CD4-positive, alpha-beta memory T cell (primary cell): ENCODE data around the gene NPHP4. TPM values are rescaled to one million over a fixed set of nuclear protein-coding genes. Genes with fewer than 3 reads are reported as not detected.
"Not testable (repeated sequence)": the region's sequence is repeated elsewhere in the genome, so short reads cannot be mapped to it uniquely, and the experiment has no call there.

Source experiments
- CTCF ChIA-PET: fragments of 350-600 bp; sonication (Branson Sonifier 250); formaldehyde crosslinking; loops from one replicate; lab custom pipeline; 2021; ENCODE audit warnings: inconsistent platforms; ENCODE audit not compliant: partially characterized antibody; lab: Charles Lee
- POLR2A ChIA-PET: fragments of 350-600 bp; sonication (Branson Sonifier 250); formaldehyde crosslinking; loops from one replicate; lab custom pipeline; 2021; ENCODE audit not compliant: partially characterized antibody; lab: Charles Lee
- DNase-seq, 5 donors: peaks; one replicate each; pipeline versions ENCODE4 v3.0.0 to v3.0.0-alpha.2; 2020 to 2022; ENCODE audit warnings: mixed read lengths in 1 of 5
- H3K27ac ChIP-seq: one replicate; pipeline ENCODE4 v1.7.0; 2013; ENCODE audit warnings: low read depth, low read length
- H3K27me3 ChIP-seq: 2 replicates; pipeline ENCODE4 v1.7.0; 2013; ENCODE audit warnings: mild to moderate bottlenecking, low read length, moderate library complexity; ENCODE audit not compliant: insufficient read depth
- H3K36me3 ChIP-seq: 2 replicates; pipeline ENCODE4 v1.7.0; 2013; ENCODE audit warnings: mild to moderate bottlenecking, low read length, moderate library complexity; ENCODE audit not compliant: insufficient read depth
- H3K4me1 ChIP-seq: 2 replicates; pipeline ENCODE4 v1.7.0; 2013; ENCODE audit warnings: mild to moderate bottlenecking, low read length, moderate library complexity; ENCODE audit not compliant: insufficient read depth
- H3K4me3 ChIP-seq, 2 donors: one replicate each; pipeline ENCODE4 v1.7.0; 2013; ENCODE audit warnings: low read length in 2 of 2, mild to moderate bottlenecking in 1 of 2
- H3K9me3 ChIP-seq, 2 donors: one replicate each; pipeline ENCODE4 v1.7.0; 2013; ENCODE audit warnings: low read length in 2 of 2, control low read depth in 1 of 2; ENCODE audit not compliant: control insufficient read depth in 1 of 2
- H3K27ac Mint-ChIP-seq, 7 donors: one replicate each; pipeline ENCODE4 v1.8.0; 2020 to 2021; ENCODE audit warnings: mixed read lengths in 7 of 7, mild to moderate bottlenecking in 6 of 7, inconsistent platforms in 3 of 7, moderate library complexity in 3 of 7
- H3K27me3 Mint-ChIP-seq, 2 donors: one replicate each; pipeline ENCODE4 v1.8.0; 2020 to 2021; ENCODE audit warnings: mixed read lengths in 2 of 2
- H3K36me3 Mint-ChIP-seq, 2 donors: one replicate each; pipeline ENCODE4 v1.8.0; 2020 to 2021; ENCODE audit warnings: mixed read lengths in 2 of 2, inconsistent platforms in 1 of 2, mild to moderate bottlenecking in 1 of 2
- H3K4me1 Mint-ChIP-seq, 4 donors: one replicate each; pipeline ENCODE4 v1.8.0; 2020 to 2021; ENCODE audit warnings: mixed read lengths in 4 of 4, mild to moderate bottlenecking in 1 of 4
- H3K4me3 Mint-ChIP-seq, 8 donors: one replicate each; pipeline ENCODE4 v1.8.0; 2020 to 2021; ENCODE audit warnings: mixed read lengths in 8 of 8, mild to moderate bottlenecking in 7 of 8, moderate library complexity in 6 of 8, inconsistent platforms in 3 of 8
- H3K9me3 Mint-ChIP-seq, 8 donors: one replicate each; pipeline ENCODE4 v1.8.0; 2020 to 2021; ENCODE audit warnings: mixed read lengths in 8 of 8, mild to moderate bottlenecking in 5 of 8, inconsistent platforms in 3 of 8, moderate library complexity in 1 of 8
- intact Hi-C: fragments of 100-400 bp; cut with micrococcal nuclease; formaldehyde crosslinking; loops from one replicate; pipeline ENCODE4 v1.15.1; 2023
- polyA plus RNA-seq, 2 donors: library from polyadenylated mRNA; unstranded; fragments of 300-500 nt; fragmentation: Illumina TruSeq; gene quantifications; one replicate each; pipeline ENCODE4 v1.2.3, GENCODE V29; 2021
- total RNA-seq, 2 experiments: library from RNA; stranded (reverse); gene quantifications; one replicate each; pipeline ENCODE4 v1.2.3, GENCODE V29; 2021

NPHP4 gene
- total and polyA plus RNA-seq, 4 experiments from 2014 or later = 1.0 to 9.6 (median 4.3) TPM

- intact Hi-C loops = no loop called here
- DNase-seq = no peak
- ChIA-PET CTCF (interaction anchor here (1.1 kb wide), 1 partner anchor 10 kb away, joined by 4 read pairs; no protein-coding TSS in a partner anchor), POLR2A (no interaction called here)
- Mint-ChIP-seq H3K9me3 (peaks cover 0 to 5% (median 0%) of the 10 kb centered on the region in 8 donors), H3K27ac (no peak overlapping the region), H3K4me1 (no peaks in the 10 kb centered on the region), H3K4me3 (no peak overlapping the region), H3K27me3 (no peaks in the 10 kb centered on the region), H3K36me3 (peaks cover 23 to 48% of the 10 kb centered on the region in 2 donors)
- H3K4me3 ChIP-seq = no peak overlapping the region
- no peaks in the 10 kb centered on the region for H3K9me3 ChIP-seq
- H3K27me3 ChIP-seq = no peaks in the 10 kb centered on the region
- no peaks in the 10 kb centered on the region for H3K36me3 ChIP-seq
- no peak overlapping the region for H3K27ac ChIP-seq
- no peaks in the 10 kb centered on the region for H3K4me1 ChIP-seq
These were observed 65.4 kb downstream of the NPHP4 start for GRCh38 chr1:5926686-5927435.

- H3K27me3 Mint-ChIP-seq, CTCF ChIA-PET, H3K9me3 Mint-ChIP-seq, H3K4me3 ChIP-seq, H3K4me3 Mint-ChIP-seq, H3K36me3 ChIP-seq, intact Hi-C loops, H3K9me3 ChIP-seq, H3K4me1 Mint-ChIP-seq, DNase-seq, H3K27ac ChIP-seq, H3K4me1 ChIP-seq, POLR2A ChIA-PET, H3K27me3 ChIP-seq: not testable (repeated sequence)
- Mint-ChIP-seq H3K27ac (peak overlapping the region in 1 of 7 donors; percentile 32), H3K36me3 (peaks cover 18 to 37% of the 10 kb centered on the region in 2 donors)
These were observed 69.4 kb downstream of the NPHP4 start for GRCh38 chr1:5922700-5923330.

- Histone ChIP-seq H3K36me3 (no peaks in the 10 kb centered on the region), H3K4me1 (no peaks in the 10 kb centered on the region), H3K9me3 (no peaks in the 10 kb centered on the region), H3K27ac (no peak overlapping the region), H3K4me3 (no peak overlapping the region), H3K27me3 (no peaks in the 10 kb centered on the region)
- no peak overlapping the region for H3K4me3 Mint-ChIP-seq
- peaks cover 0 to 5% (median 0%) of the 10 kb centered on the region in 8 donors for H3K9me3 Mint-ChIP-seq
- H3K27ac Mint-ChIP-seq = no peak overlapping the region
- POLR2A ChIA-PET = no interaction called here
- intact Hi-C loops = no loop called here
- CTCF ChIA-PET = no interaction called here
- no peaks in the 10 kb centered on the region for H3K4me1 Mint-ChIP-seq
- H3K27me3 Mint-ChIP-seq = no peaks in the 10 kb centered on the region
- no peak for DNase-seq
- H3K36me3 Mint-ChIP-seq = peaks cover 11 to 26% of the 10 kb centered on the region in 2 donors
These were observed 70.6 kb downstream of the NPHP4 start for GRCh38 chr1:5921671-5922070.

- H3K27ac Mint-ChIP-seq = no peak overlapping the region
These were observed 71.1 kb downstream of the NPHP4 start for GRCh38 chr1:5921129-5921528.

DNA sequence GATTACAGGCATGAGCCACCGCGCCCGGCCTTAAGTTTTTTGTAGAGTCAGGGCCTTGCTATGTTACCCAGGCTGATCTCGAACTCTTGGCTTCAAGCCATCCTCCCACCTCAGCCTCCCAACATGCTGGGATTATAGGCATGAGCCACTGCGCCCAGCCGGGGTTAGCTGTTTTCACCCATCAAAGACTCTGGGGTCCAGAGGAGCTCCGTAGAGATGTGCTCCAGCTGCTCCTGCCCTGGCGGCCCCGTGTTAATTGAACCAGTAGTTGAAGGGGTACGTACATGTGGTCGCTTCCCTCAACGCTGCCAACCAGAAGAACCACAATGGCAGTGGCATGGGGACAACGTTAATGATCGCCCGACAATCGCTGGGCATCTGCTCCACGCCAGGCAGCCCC lies 72.0 kb downstream of the NPHP4 start:
- H3K36me3 Mint-ChIP-seq = peaks cover 10 to 21% of the 10 kb centered on the region in 2 donors
- no peaks in the 10 kb centered on the region for H3K27me3 Mint-ChIP-seq
- Histone ChIP-seq H3K27ac (no peak overlapping the region), H3K27me3 (no peaks in the 10 kb centered on the region), H3K4me1 (peaks cover 5% of the 10 kb centered on the region), H3K4me3 (no peak overlapping the region), H3K9me3 (no peaks in the 10 kb centered on the region), H3K36me3 (no peaks in the 10 kb centered on the region)
- intact Hi-C loops = no loop called here
- POLR2A ChIA-PET = no interaction called here
- H3K27ac Mint-ChIP-seq = no peak overlapping the region
- H3K4me3 Mint-ChIP-seq = no peak overlapping the region
- no peak for DNase-seq
- peaks cover 0 to 5% (median 0%) of the 10 kb centered on the region in 8 donors for H3K9me3 Mint-ChIP-seq
- peaks cover 5 to 7% (median 6%) of the 10 kb centered on the region in 4 donors for H3K4me1 Mint-ChIP-seq
- CTCF ChIA-PET = no interaction called here

More at GRCh38 chr1:5921129-5921528, 71.1 kb downstream of the NPHP4 start:
- no peaks in the 10 kb centered on the region for H3K27me3 ChIP-seq
- H3K4me3 ChIP-seq = no peak overlapping the region
- H3K36me3 ChIP-seq = no peaks in the 10 kb centered on the region
- no peak for DNase-seq
- no peaks in the 10 kb centered on the region for H3K4me1 ChIP-seq
- no peak overlapping the region for H3K27ac ChIP-seq
- POLR2A ChIA-PET = no interaction called here
- no peaks in the 10 kb centered on the region for H3K9me3 ChIP-seq
- Mint-ChIP-seq H3K36me3 (peaks cover 10 to 24% of the 10 kb centered on the region in 2 donors), H3K4me3 (no peak overlapping the region), H3K9me3 (peaks cover 0 to 5% (median 0%) of the 10 kb centered on the region in 8 donors), H3K27me3 (no peaks in the 10 kb centered on the region), H3K4me1 (peaks cover under 1 to 2% (median under 1%) of the 10 kb centered on the region in 4 donors)
- CTCF ChIA-PET = no interaction called here
- intact Hi-C loops = no loop called here

DNA sequence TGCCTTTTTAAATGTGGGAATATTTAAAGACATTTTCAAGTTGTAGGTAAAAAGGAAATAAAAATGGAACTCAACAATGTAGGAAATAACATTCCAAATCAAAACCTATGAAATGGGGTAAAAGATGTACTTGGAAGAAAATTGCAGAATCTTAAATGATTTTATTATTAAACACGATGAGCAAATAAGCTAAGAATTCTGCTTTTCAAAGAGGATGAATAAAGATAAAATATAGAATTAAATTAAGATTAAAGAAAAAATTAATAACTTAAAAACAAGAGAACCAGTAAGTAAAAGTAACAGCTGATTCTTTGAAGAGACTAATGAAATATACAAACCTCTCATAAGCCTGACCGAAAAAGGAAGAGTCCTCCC lies 74.0 kb downstream of the NPHP4 start:
- Histone ChIP-seq H3K4me1 (peaks cover 5% of the 10 kb centered on the region), H3K27me3 (no peaks in the 10 kb centered on the region), H3K9me3 (no peaks in the 10 kb centered on the region), H3K4me3 (no peak overlapping the region), H3K36me3 (no peaks in the 10 kb centered on the region), H3K27ac (no peak overlapping the region)
- H3K27ac Mint-ChIP-seq = no peak overlapping the region
- peaks cover 0 to 1% (median 0%) of the 10 kb centered on the region in 8 donors for H3K9me3 Mint-ChIP-seq
- ChIA-PET CTCF (interaction anchor here (1.2 to 3.2 kb wide), 5 partner anchors 11 to 409 kb away, joined by 3 to 15 read pairs (median 4); no protein-coding TSS in a partner anchor), POLR2A (no interaction called here)
- intact Hi-C loops = no loop called here
- H3K4me1 Mint-ChIP-seq = peaks cover 5 to 12% (median 6%) of the 10 kb centered on the region in 4 donors
- DNase-seq = no peak
- H3K4me3 Mint-ChIP-seq = no peak overlapping the region
- no peaks in the 10 kb centered on the region for H3K27me3 Mint-ChIP-seq
- H3K36me3 Mint-ChIP-seq = peaks cover 0 to 12% of the 10 kb centered on the region in 2 donors

- H3K9me3 ChIP-seq = no peaks in the 10 kb centered on the region
- no peaks in the 10 kb centered on the region for H3K27me3 Mint-ChIP-seq
- no peaks in the 10 kb centered on the region for H3K27me3 ChIP-seq
- no peak overlapping the region for H3K4me3 Mint-ChIP-seq
- intact Hi-C loops = no loop called here
- peaks cover 5 to 12% (median 6%) of the 10 kb centered on the region in 4 donors for H3K4me1 Mint-ChIP-seq
- no peak for DNase-seq
- H3K4me1 ChIP-seq = peaks cover 5% of the 10 kb centered on the region
- H3K27ac ChIP-seq = no peak overlapping the region
- H3K9me3 Mint-ChIP-seq = no peaks in the 10 kb centered on the region
- POLR2A ChIA-PET = no interaction called here
- peaks cover 0 to 7% of the 10 kb centered on the region in 2 donors for H3K36me3 Mint-ChIP-seq
- CTCF ChIA-PET = interaction anchor here (1.2 to 3.2 kb wide), 5 partner anchors 8 to 409 kb away, joined by 3 to 15 read pairs (median 4); no protein-coding TSS in a partner anchor
- H3K4me3 ChIP-seq = no peak overlapping the region
- no peaks in the 10 kb centered on the region for H3K36me3 ChIP-seq
- no peak overlapping the region for H3K27ac Mint-ChIP-seq
These were observed 74.5 kb downstream of the NPHP4 start for GRCh38 chr1:5917591-5918274.
